ENCODE data around the gene B3GNT2. TPM values are rescaled to one million over a fixed set of nuclear protein-coding genes. Genes with fewer than 3 reads are reported as not detected.
A peak's percentile ranks its signal among the peaks of the same experiment; 100 is the strongest.
"Not testable (repeated sequence)": the region's sequence is repeated elsewhere in the genome, so short reads cannot be mapped to it uniquely, and the experiment has no call there.

Gene B3GNT2
- total RNA-seq (14.2 and 14.3 TPM in 2 replicates), polyA plus RNA-seq (24.6 and 36.3 TPM in 2 replicates), polyA minus RNA-seq (35.3 and 53.2 TPM in 2 replicates)
- total RNA-seq (2013): 30.7 TPM

- ChIA-PET CTCF (interaction anchor here (1.0 to 1.1 kb wide), 2 partner anchors 22 to 215 kb away, joined by 3 read pairs; no protein-coding TSS in a partner anchor), POLR2A (no interaction called here)
- peak within 1 kb of the TSS; percentile 68 to 96 (median 93) for H3K4me3 ChIP-seq (ENCODE audit: control extremely low read depth in 1 of 5, extremely low read depth in 1 of 5, insufficient read depth in 1 of 5, low read depth in 2 of 5, low read length in 4 of 5)
- peaks cover 50% of the 10 kb centered on the region for H3K79me2 ChIP-seq (ENCODE audit: control insufficient read depth, insufficient read depth, low read length)
- H3K27me3 Mint-ChIP-seq: no peaks in the 10 kb centered on the region
- peak within 1 kb of the TSS; percentile 85 for H2AFZ ChIP-seq (ENCODE audit: insufficient read depth, low read depth, low read length, poor library complexity, severe bottlenecking)
- peak within 1 kb of the TSS; percentile 89 for H3K27ac Mint-ChIP-seq
- H3K9me3 Mint-ChIP-seq (ENCODE audit: insufficient read depth): no peaks in the 10 kb centered on the region
- H4K20me1 ChIP-seq (ENCODE audit: control insufficient read depth, insufficient read depth, low read length, poor library complexity, severe bottlenecking): peaks cover 33% of the 10 kb centered on the region
- H3K4me2 ChIP-seq (replicated peaks; ENCODE audit: low read depth, low read length, poor library complexity, severe bottlenecking): peak within 1 kb of the TSS; percentile 93
- H3K4me3 Mint-ChIP-seq: peak within 1 kb of the TSS; percentile 91
- TF ChIP-seq CTCF (IDR thresholded peaks at IDR 0.05) (no peak), EZH2 (IDR thresholded peaks at IDR 0.05; ENCODE audit: borderline replicate concordance, insufficient read depth, low read depth, low read length, poor library complexity, severe bottlenecking) (no peak)
- no peaks in the 10 kb centered on the region for H3K9me3 ChIP-seq (ENCODE audit: control extremely low read depth in 1 of 3, control insufficient read depth in 2 of 3, insufficient read depth in 1 of 3, low read length in 2 of 3)
- peaks cover 37% of the 10 kb centered on the region for H3K4me1 Mint-ChIP-seq
- ATAC-seq (ENCODE audit: low read depth) (peak; percentile 81), DNase-seq (peak; percentile 90)
- peak within 1 kb of the TSS; percentile 80 to 89 for H3K27ac ChIP-seq (ENCODE audit: low read length in 2 of 2)
- WGBS (ENCODE audit: insufficient coverage): under 1% methylated on average over 69 of the region's 70 CpGs
- H3K36me3 ChIP-seq (replicated peaks in 1 of 2; ENCODE audit: control extremely low read depth in 1 of 2, control insufficient read depth in 1 of 2, extremely low read depth in 1 of 2, insufficient read depth in 2 of 2, low read length in 1 of 2): no peaks in the 10 kb centered on the region
- intact Hi-C loops (cut with micrococcal nuclease): loop anchor here (1.0 to 10.0 kb wide), 11 partner anchors 48 to 1649 kb away; partner anchors contain the start of genes EHBP1, FAM161A, UGP2 and XPO1
- peak within 1 kb of the TSS; percentile 93 for H3K9ac ChIP-seq (ENCODE audit: low read length)
- H3K4me1 ChIP-seq (ENCODE audit: control insufficient read depth in 2 of 2, insufficient read depth in 2 of 2, low read length in 2 of 2): peaks cover 38 to 44% of the 10 kb centered on the region in 2 donors
- no peaks in the 10 kb centered on the region for H3K27me3 ChIP-seq (replicated peaks in 1 of 4; ENCODE audit: control extremely low read depth in 1 of 4, control insufficient read depth in 3 of 4, insufficient read depth in 4 of 4, low read length in 3 of 4)
Observed at GRCh38 chr2:62195421-62196277, at the start of gene B3GNT2. Gene B3GNT2, plus strand, starts transcription at chr2:62196115. Its CDS starts 26,106 bp downstream, at chr2:62222221.

- peak overlapping the region; percentile 80 for H3K27ac Mint-ChIP-seq
- H3K27ac ChIP-seq (ENCODE audit: low read length in 2 of 2); H3K9me3 Mint-ChIP-seq (ENCODE audit: insufficient read depth); H3K79me2 ChIP-seq (ENCODE audit: control insufficient read depth, insufficient read depth, low read length); H3K4me2 ChIP-seq (replicated peaks; ENCODE audit: low read depth, low read length, poor library complexity, severe bottlenecking); H3K9me3 ChIP-seq (ENCODE audit: control extremely low read depth in 1 of 3, control insufficient read depth in 2 of 3, insufficient read depth in 1 of 3, low read length in 2 of 3); H3K4me3 ChIP-seq (ENCODE audit: control extremely low read depth in 1 of 5, extremely low read depth in 1 of 5, insufficient read depth in 1 of 5, low read depth in 2 of 5, low read length in 4 of 5); POLR2A ChIA-PET; H3K27me3 ChIP-seq (replicated peaks in 1 of 4; ENCODE audit: control extremely low read depth in 1 of 4, control insufficient read depth in 3 of 4, insufficient read depth in 4 of 4, low read length in 3 of 4); H2AFZ ChIP-seq (ENCODE audit: insufficient read depth, low read depth, low read length, poor library complexity, severe bottlenecking); H4K20me1 ChIP-seq (ENCODE audit: control insufficient read depth, insufficient read depth, low read length, poor library complexity, severe bottlenecking); H3K36me3 ChIP-seq (replicated peaks in 1 of 2; ENCODE audit: control extremely low read depth in 1 of 2, control insufficient read depth in 1 of 2, extremely low read depth in 1 of 2, insufficient read depth in 2 of 2, low read length in 1 of 2); H3K9ac ChIP-seq (ENCODE audit: low read length); ATAC-seq (ENCODE audit: low read depth); H3K27me3 Mint-ChIP-seq: not testable (repeated sequence)
- intact Hi-C loops (cut with micrococcal nuclease): loop anchor here (5.0 to 10.0 kb wide), 2 partner anchors 51 to 112 kb away; partner anchors contain the start of gene B3GNT2
- DNase-seq: peak; percentile 32
- H3K4me3 Mint-ChIP-seq: peak overlapping the region; percentile 62
- peaks cover 26 to 43% of the 10 kb centered on the region in 2 donors for H3K4me1 ChIP-seq (ENCODE audit: control insufficient read depth in 2 of 2, insufficient read depth in 2 of 2, low read length in 2 of 2)
- CTCF ChIA-PET: interaction anchor here (0.6 kb wide), 1 partner anchor 572 kb away, joined by 3 read pairs; no protein-coding TSS in a partner anchor
- no CpG with 5 or more reads among the region's 7 CpGs for WGBS (ENCODE audit: insufficient coverage)
- peaks cover 45% of the 10 kb centered on the region for H3K4me1 Mint-ChIP-seq
Observed at GRCh38 chr2:62146790-62147189, 49.1 kb upstream of the B3GNT2 start.

All from B cell (primary cell).